MM.1S (cell line): ENCODE data around the gene RTN4RL2.

Experiments used
- DNase-seq: peaks from one replicate; pipeline ENCODE4 v3.0.0-alpha.2; 2015
- H2AFZ ChIP-seq: fragments of 300-600 bp; sonication (generic); 2 replicates; pipeline ENCODE4 v1.6.0; 2016; ENCODE audit warnings: antibody characterized with exemption, low read length
- H3F3A ChIP-seq: fragments of 300-600 bp; sonication (generic); 2 replicates; pipeline ENCODE4 v1.6.1; 2016; ENCODE audit warnings: mild to moderate bottlenecking, antibody characterized with exemption, low read length, moderate library complexity, mixed read lengths; ENCODE audit not compliant: insufficient read depth
- H3K27ac ChIP-seq: fragments of 300-600 bp; sonication (generic); 2 replicates; pipeline ENCODE4 v1.5.1; 2016; ENCODE audit warnings: mild to moderate bottlenecking, low read length
- H3K27me3 ChIP-seq: fragments of 300-600 bp; sonication (generic); replicated peaks from 2 replicates; pipeline ENCODE4 v1.6.0; 2016; ENCODE audit warnings: low read length; ENCODE audit not compliant: insufficient read depth
- H3K36me3 ChIP-seq: fragments of 300-600 bp; sonication (generic); replicated peaks from 2 replicates; pipeline ENCODE4 v1.6.1; 2016; ENCODE audit warnings: mild to moderate bottlenecking, low read length, mixed read lengths; ENCODE audit not compliant: insufficient read depth
- H3K4me1 ChIP-seq: fragments of 300-600 bp; sonication (generic); 2 replicates; pipeline ENCODE4 v1.6.1; 2016; ENCODE audit warnings: low read length, mixed read lengths
- H3K4me2 ChIP-seq: fragments of 300-600 bp; sonication (generic); 2 replicates; pipeline ENCODE4 v1.6.0; 2016; ENCODE audit warnings: low read depth, low read length
- H3K4me3 ChIP-seq: fragments of 300-600 bp; sonication (generic); 2 replicates; pipeline ENCODE4 v1.5.1; 2016; ENCODE audit warnings: low read length, mixed read lengths
- H3K79me2 ChIP-seq: fragments of 300-600 bp; sonication (generic); 2 replicates; pipeline ENCODE4 v1.6.1; 2016; ENCODE audit warnings: mixed run types, low read length, mixed read lengths
- H3K9ac ChIP-seq: fragments of 300-600 bp; sonication (generic); 2 replicates; pipeline ENCODE4 v1.6.1; 2016; ENCODE audit warnings: low read length, mixed read lengths
- H3K9me2 ChIP-seq: fragments of 300-600 bp; sonication (generic); replicated peaks from 2 replicates; pipeline ENCODE4 v1.6.1; 2016; ENCODE audit warnings: mild to moderate bottlenecking, low read length, mixed read lengths; ENCODE audit not compliant: insufficient read depth
- H3K9me3 ChIP-seq: fragments of 300-600 bp; sonication (generic); replicated peaks from 2 replicates; pipeline ENCODE4 v1.6.1; 2016; ENCODE audit warnings: mild to moderate bottlenecking, low read length, mixed read lengths; ENCODE audit not compliant: insufficient read depth
- H4K20me1 ChIP-seq: fragments of 300-600 bp; sonication (generic); 2 replicates; pipeline ENCODE4 v1.6.1; 2016; ENCODE audit warnings: mild to moderate bottlenecking, low read length, moderate library complexity, mixed read lengths; ENCODE audit not compliant: insufficient read depth
- EZH2 ChIP-seq: fragments of 300-600 bp; sonication (generic); optimal IDR thresholded peaks from 2 replicates; pipeline ENCODE3; 2017; ENCODE audit warnings: low read depth, mild to moderate bottlenecking, antibody characterized with exemption, low read length, mixed read lengths
- EZH2phosphoT487 ChIP-seq: fragments of 300-600 bp; sonication (generic); IDR thresholded peaks from 2 replicates; pipeline ENCODE4 v1.6.1; 2018; ENCODE audit warnings: antibody characterized with exemption, low read length
- TF ChIP-seq, protein P1 (sequence below): fragments of 300-600 bp; sonication (generic); IDR thresholded peaks from 2 replicates; pipeline ENCODE4 v1.5.1; 2016; ENCODE audit warnings: antibody characterized with exemption, low read length, mixed read lengths

RTN4RL2 gene

DNA sequence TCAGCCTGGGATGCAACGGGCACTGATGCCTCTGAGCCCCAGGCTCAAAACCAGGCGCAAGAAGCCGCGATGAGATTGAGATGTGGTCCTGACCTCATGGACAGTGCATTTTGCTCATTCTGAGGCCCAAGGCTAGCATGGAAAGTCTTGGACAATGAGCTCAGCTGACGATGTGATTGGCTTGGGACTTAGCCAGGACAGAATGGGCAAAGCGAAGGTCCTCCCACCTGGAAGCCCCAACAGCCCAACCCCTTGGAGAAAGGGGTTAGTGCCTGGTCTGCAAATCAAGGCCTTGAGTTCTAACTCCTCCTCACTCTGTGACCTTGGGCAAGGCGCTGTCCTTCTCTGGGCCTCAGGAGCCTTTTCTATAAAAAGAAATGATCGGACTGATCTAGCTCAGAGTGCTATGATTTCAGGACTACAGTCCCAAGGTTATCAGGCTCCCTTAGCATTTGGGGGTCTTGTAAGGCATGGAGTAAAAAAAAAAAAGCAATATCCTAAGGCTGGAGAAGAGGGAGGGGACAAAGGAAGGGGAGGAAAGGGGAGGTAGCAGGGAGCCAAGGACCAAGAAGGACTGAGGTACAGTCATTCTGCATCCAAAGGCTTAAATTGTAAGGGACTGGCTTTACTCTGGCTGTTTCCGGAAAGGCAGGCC lies 36.1 kb upstream of the RTN4RL2 start:
- Histone ChIP-seq H4K20me1 (no peaks in the 10 kb centered on the region), H3K27ac (peak overlapping the region; percentile 59; the same call in 1 of the 2 replicates), H3K4me1 (peaks cover 23% of the 10 kb centered on the region), H3K9ac (peak overlapping the region; percentile 21; the same call in 1 of the 2 replicates), H3K4me2 (peak overlapping the region; percentile 70), H3F3A (peaks cover 8% of the 10 kb centered on the region), H3K36me3 (no peaks in the 10 kb centered on the region), H3K9me3 (no peaks in the 10 kb centered on the region), H3K79me2 (no peaks in the 10 kb centered on the region), H3K4me3 (peak overlapping the region; percentile 20; the same call in 1 of the 2 replicates), H2AFZ (peak overlapping the region; percentile 80), H3K9me2 (no peaks in the 10 kb centered on the region), H3K27me3 (no peaks in the 10 kb centered on the region)
- TF ChIP-seq EZH2phosphoT487 (no peak), EZH2 (no peak)
- TF ChIP-seq, protein P1, sequence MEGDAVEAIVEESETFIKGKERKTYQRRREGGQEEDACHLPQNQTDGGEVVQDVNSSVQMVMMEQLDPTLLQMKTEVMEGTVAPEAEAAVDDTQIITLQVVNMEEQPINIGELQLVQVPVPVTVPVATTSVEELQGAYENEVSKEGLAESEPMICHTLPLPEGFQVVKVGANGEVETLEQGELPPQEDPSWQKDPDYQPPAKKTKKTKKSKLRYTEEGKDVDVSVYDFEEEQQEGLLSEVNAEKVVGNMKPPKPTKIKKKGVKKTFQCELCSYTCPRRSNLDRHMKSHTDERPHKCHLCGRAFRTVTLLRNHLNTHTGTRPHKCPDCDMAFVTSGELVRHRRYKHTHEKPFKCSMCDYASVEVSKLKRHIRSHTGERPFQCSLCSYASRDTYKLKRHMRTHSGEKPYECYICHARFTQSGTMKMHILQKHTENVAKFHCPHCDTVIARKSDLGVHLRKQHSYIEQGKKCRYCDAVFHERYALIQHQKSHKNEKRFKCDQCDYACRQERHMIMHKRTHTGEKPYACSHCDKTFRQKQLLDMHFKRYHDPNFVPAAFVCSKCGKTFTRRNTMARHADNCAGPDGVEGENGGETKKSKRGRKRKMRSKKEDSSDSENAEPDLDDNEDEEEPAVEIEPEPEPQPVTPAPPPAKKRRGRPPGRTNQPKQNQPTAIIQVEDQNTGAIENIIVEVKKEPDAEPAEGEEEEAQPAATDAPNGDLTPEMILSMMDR, result no peak
- no peak for DNase-seq

DNA sequence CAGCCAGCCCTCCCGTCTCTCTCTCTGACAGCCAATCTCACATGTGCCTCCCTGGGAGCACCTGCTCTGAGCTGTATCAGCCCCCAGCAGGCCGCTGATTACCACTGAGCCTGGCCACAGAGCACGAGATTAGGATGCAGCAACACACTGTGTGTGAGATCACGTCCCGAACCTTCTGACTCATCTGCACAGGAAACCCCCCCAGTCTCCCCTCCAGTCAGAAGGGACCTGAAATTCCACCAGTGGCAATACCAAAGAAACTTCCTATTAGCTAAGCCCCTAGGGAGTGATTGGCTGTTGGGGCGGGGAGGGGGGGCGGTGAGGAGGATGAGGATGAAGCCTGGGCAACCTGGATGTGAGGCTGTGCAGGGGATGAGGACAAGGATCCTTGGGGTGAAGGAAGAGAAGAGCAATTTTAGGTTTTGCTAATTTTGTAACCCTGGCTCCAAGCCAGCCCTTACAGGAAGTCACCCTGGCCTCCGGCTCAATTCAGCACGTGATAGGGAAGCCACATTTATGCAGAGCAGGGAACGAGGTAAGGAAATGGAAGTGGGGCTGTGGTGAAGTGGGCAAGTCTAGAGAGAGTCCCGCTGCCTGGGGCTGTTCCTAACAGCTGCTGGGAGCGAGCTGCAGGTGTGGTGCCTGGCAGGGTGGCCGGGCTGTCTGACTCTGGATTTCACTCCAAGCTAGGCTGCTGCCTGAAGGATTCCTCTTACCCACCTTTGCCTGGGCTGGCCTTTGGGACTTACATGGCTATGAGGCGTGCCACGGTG lies 35.4 kb upstream of the RTN4RL2 start:
- H3K79me2 ChIP-seq, result no peaks in the 10 kb centered on the region
- TF ChIP-seq EZH2phosphoT487, result no peak
- TF ChIP-seq EZH2, result no peak
- TF ChIP-seq, protein P1, result no peak
- no peaks in the 10 kb centered on the region for H3K9me3 ChIP-seq
- H3K4me2 ChIP-seq, result peak overlapping the region; percentile 70
- DNase-seq, result peak; percentile 61
- H3K27ac ChIP-seq, result peak overlapping the region; percentile 59; the same call in 1 of the 2 replicates
- no peaks in the 10 kb centered on the region for H3K36me3 ChIP-seq
- H2AFZ ChIP-seq, result peak overlapping the region; percentile 80
- H4K20me1 ChIP-seq, result no peaks in the 10 kb centered on the region
- no peaks in the 10 kb centered on the region for H3K9me2 ChIP-seq
- peaks cover 23% of the 10 kb centered on the region for H3K4me1 ChIP-seq
- H3K9ac ChIP-seq, result peak overlapping the region; percentile 21; the same call in 1 of the 2 replicates
- no peaks in the 10 kb centered on the region for H3K27me3 ChIP-seq
- peak overlapping the region; percentile 14; the same call in 1 of the 2 replicates for H3K4me3 ChIP-seq
- peaks cover 8% of the 10 kb centered on the region for H3F3A ChIP-seq

DNA sequence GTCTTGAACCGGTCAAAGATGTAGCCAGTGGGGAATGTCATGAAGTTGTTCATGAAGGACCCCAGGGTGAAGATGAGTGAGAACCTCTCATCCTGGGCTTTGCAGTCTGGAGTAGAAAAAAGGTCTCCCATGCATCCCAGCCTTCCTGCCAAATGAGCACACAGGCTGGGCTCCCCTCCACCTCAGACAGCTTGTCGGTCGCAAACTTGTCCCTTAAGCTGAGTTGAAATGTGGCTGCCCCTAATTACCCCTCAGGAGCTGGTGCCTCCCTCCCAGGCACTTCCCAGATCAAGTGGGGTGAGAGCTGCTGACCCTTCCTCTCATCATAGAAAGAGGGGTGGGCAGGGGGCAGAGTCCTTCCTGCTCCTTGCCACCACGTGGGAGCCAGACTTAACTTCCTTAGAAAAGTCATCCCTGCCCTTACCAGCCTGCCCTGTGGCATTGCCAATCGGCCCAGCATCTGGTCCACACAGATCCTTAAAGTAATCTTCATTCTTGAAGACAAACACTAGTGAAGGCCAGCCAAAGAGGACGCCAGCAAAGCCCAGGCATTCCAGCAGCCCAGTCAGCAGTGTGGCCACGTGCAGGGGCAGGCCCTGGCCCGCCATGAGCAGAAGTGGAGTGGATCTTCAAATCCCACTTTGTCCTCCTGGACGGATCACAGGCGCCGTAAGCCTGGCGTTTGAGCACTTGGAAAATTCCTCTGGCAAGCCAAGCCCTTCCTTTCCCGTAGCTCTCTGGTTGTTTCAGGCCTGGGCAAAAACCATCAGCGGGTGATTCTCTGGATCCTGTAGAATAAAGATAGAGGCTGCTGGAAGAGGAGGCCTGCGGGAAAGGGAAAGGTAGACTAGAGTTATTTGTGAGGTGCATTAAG lies 34.5 kb upstream of the RTN4RL2 start:
- Histone ChIP-seq H3K9me2 (no peaks in the 10 kb centered on the region), H3K36me3 (no peaks in the 10 kb centered on the region), H3F3A (peaks cover 8% of the 10 kb centered on the region), H3K9me3 (no peaks in the 10 kb centered on the region), H2AFZ (peak overlapping the region; percentile 80; the same call in 1 of the 2 replicates), H3K27me3 (no peaks in the 10 kb centered on the region), H3K9ac (no peak overlapping the region), H3K4me2 (peak overlapping the region; percentile 70), H4K20me1 (no peaks in the 10 kb centered on the region), H3K4me3 (peak overlapping the region; percentile 14; the same call in 1 of the 2 replicates), H3K4me1 (peaks cover 23% of the 10 kb centered on the region), H3K79me2 (no peaks in the 10 kb centered on the region), H3K27ac (peak overlapping the region; percentile 59; the same call in 1 of the 2 replicates)
- DNase-seq, result no peak
- TF ChIP-seq, protein P1, result no peak
- no peak for TF ChIP-seq EZH2
